ENCODE data around the gene NBAS.
A peak's percentile ranks its signal among the peaks of the same experiment; 100 is the strongest.
"Not testable (repeated sequence)": the region's sequence is repeated elsewhere in the genome, so short reads cannot be mapped to it uniquely, and the experiment has no call there.

The NBAS gene

GRCh38 chr2:15355386-15355785 lies 205.7 kb downstream of the NBAS start:
- DNase-seq, result no peak

GRCh38 chr2:15354596-15355366 lies 206.4 kb downstream of the NBAS start:
- no peak for DNase-seq

GRCh38 chr2:15352363-15352762 lies 208.8 kb downstream of the NBAS start:
- DNase-seq, result no peak

GRCh38 chr2:15348636-15349035 lies 212.5 kb downstream of the NBAS start:
- DNase-seq, result no peak

GRCh38 chr2:15348045-15348444 lies 213.1 kb downstream of the NBAS start:
- DNase-seq, result no peak

- no peak for DNase-seq
Observed at GRCh38 chr2:15346624-15347023, 214.5 kb downstream of the NBAS start.

- DNase-seq, result no peak
Observed at GRCh38 chr2:15337996-15338666, 223.0 kb downstream of the NBAS start.

GRCh38 chr2:15334644-15335326 lies 226.3 kb downstream of the NBAS start:
- DNase-seq, result peak; percentile 62

- DNase-seq, result no peak
Observed at GRCh38 chr2:15331787-15332186, 229.3 kb downstream of the NBAS start.

- DNase-seq, result no peak
Observed at GRCh38 chr2:15325296-15325695, 235.8 kb downstream of the NBAS start.

- DNase-seq, result no peak
Observed at GRCh38 chr2:15323227-15323626, 237.9 kb downstream of the NBAS start.

GRCh38 chr2:15321481-15321880 lies 239.7 kb downstream of the NBAS start:
- DNase-seq, result not testable (repeated sequence)

- DNase-seq, result no peak
Observed at GRCh38 chr2:15316370-15316814, 244.7 kb downstream of the NBAS start.

GRCh38 chr2:15315411-15315810 lies 245.7 kb downstream of the NBAS start:
- DNase-seq, result no peak

- DNase-seq, result no peak
Observed at GRCh38 chr2:15313657-15314056, 247.5 kb downstream of the NBAS start.

- no peak for DNase-seq
Observed at GRCh38 chr2:15311926-15312325, 249.2 kb downstream of the NBAS start.

GRCh38 chr2:15311201-15311907 lies 249.8 kb downstream of the NBAS start:
- DNase-seq, result no peak

GRCh38 chr2:15307526-15307925 lies 253.6 kb downstream of the NBAS start:
- DNase-seq, result no peak

GRCh38 chr2:15306706-15307105 lies 254.4 kb downstream of the NBAS start:
- no peak for DNase-seq

GRCh38 chr2:15303874-15304273 lies 257.3 kb downstream of the NBAS start:
- DNase-seq, result no peak

- no peak for DNase-seq
Observed at GRCh38 chr2:15302154-15302553, 259.0 kb downstream of the NBAS start.

- DNase-seq, result no peak
Observed at GRCh38 chr2:15300624-15301573, 260.2 kb downstream of the NBAS start.

All from NCI-H2107 (cell line).